Mesodermal cell (in vitro differentiated cells): ENCODE data around the gene PPP2R2B.

ENCODE experiments used
- H3K27ac ChIP-seq: 2 replicates; pipeline ENCODE4 v1.7.0; 2013; ENCODE audit warnings: mild to moderate bottlenecking, low read depth, low read length, moderate library complexity; ENCODE audit not compliant: severe bottlenecking
- H3K36me3 ChIP-seq: 2 replicates; pipeline ENCODE4 v1.7.1; 2013; ENCODE audit warnings: mild to moderate bottlenecking, low read length, moderate library complexity; ENCODE audit not compliant: control insufficient read depth, insufficient read depth
- H3K4me1 ChIP-seq: one replicate; pipeline ENCODE4 v1.7.1; 2013; ENCODE audit warnings: mild to moderate bottlenecking, low read length; ENCODE audit not compliant: insufficient read depth, control insufficient read depth, poor library complexity, severe bottlenecking
- H3K4me3 ChIP-seq: 2 replicates; pipeline ENCODE4 v1.7.0; 2013; ENCODE audit warnings: low read length, control low read depth, mild to moderate bottlenecking; ENCODE audit not compliant: insufficient read depth, poor library complexity, severe bottlenecking; ENCODE audit errors: extremely low read depth
- H3K9me3 ChIP-seq: 2 replicates; pipeline ENCODE4 v1.7.1; 2013; ENCODE audit warnings: mild to moderate bottlenecking, low read length, moderate library complexity; ENCODE audit not compliant: control insufficient read depth
- WGBS, 2 experiments: methylation state at CpG; one replicate each; pipeline ENCODE4 v1.1.5; 2013; ENCODE audit warnings: missing lambda C conversion rate in 2 of 2; ENCODE audit not compliant: insufficient coverage in 2 of 2; 5-methylcytosine and 5-hydroxymethylcytosine counted together

The PPP2R2B gene

GRCh38 chr5:146758938-146759337 lies 119.6 kb downstream of the PPP2R2B start:
- no peaks in the 10 kb centered on the region for H3K9me3 ChIP-seq
- H3K27ac ChIP-seq = no peak overlapping the region
- no peaks in the 10 kb centered on the region for H3K4me1 ChIP-seq
- H3K36me3 ChIP-seq = no peaks in the 10 kb centered on the region
- no peak overlapping the region for H3K4me3 ChIP-seq

DNA sequence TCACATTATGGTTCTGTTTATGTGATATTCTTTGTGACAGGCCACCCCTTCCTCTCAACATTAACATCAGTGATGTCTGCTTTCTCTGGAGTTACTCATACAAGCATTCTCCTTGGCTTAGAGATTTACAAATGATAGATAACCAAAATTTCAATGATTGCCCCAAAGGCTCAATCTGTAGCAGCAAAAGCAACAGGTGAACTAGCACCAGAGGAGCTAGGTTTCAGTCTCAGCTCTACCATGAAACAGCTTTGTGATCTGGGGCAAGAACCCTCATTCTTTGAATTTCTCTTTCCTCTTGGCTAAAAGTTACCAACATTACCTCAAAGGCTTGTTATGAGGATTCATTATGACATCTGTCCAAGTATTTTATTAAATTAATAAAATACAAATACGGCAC lies 120.5 kb downstream of the PPP2R2B start:
- H3K27ac ChIP-seq = no peak overlapping the region
- no peaks in the 10 kb centered on the region for H3K36me3 ChIP-seq
- H3K4me3 ChIP-seq = no peak overlapping the region
- no peaks in the 10 kb centered on the region for H3K4me1 ChIP-seq
- H3K9me3 ChIP-seq = no peaks in the 10 kb centered on the region
- WGBS, 2 experiments = no CpG with 5 or more reads among the region's 1 CpG

DNA sequence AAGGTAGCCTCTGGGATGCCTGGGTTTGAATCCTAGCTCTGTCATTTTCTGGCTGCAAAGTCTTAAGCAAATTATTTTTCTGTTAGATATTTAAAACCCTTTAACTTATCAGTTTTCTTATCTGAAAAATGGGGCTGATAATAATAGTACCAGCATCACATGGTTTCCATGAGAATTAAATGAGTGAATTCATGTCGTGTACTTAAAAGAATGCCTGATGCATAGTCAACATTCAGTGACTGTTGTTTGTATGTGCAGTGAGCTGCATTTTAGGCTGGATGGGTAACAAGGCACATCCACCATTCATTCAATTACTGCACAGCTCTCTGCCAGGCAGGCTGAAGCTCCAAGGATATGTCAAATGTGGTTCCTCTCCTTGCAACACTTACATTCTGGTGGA lies 122.0 kb downstream of the PPP2R2B start:
- H3K4me1 ChIP-seq = no peaks in the 10 kb centered on the region
- H3K4me3 ChIP-seq = no peak overlapping the region
- H3K9me3 ChIP-seq = no peaks in the 10 kb centered on the region
- no peak overlapping the region for H3K27ac ChIP-seq
- H3K36me3 ChIP-seq = no peaks in the 10 kb centered on the region
- no CpG with 5 or more reads among the region's 1 CpG for WGBS, 2 experiments

GRCh38 chr5:146755793-146756192 lies 122.8 kb downstream of the PPP2R2B start:
- H3K4me3 ChIP-seq = no peak overlapping the region
- H3K36me3 ChIP-seq = no peaks in the 10 kb centered on the region
- no peak overlapping the region for H3K27ac ChIP-seq
- 33 to 71% methylated on average over 1 of the region's 2 CpGs for WGBS, 2 experiments
- no peaks in the 10 kb centered on the region for H3K9me3 ChIP-seq
- H3K4me1 ChIP-seq = no peaks in the 10 kb centered on the region

GRCh38 chr5:146754621-146755020 lies 123.9 kb downstream of the PPP2R2B start:
- H3K36me3 ChIP-seq = no peaks in the 10 kb centered on the region
- H3K9me3 ChIP-seq = no peaks in the 10 kb centered on the region
- no peaks in the 10 kb centered on the region for H3K4me1 ChIP-seq
- H3K4me3 ChIP-seq = no peak overlapping the region
- no peak overlapping the region for H3K27ac ChIP-seq

- Histone ChIP-seq H3K36me3 (no peaks in the 10 kb centered on the region), H3K27ac (no peak overlapping the region), H3K9me3 (peaks cover 5% of the 10 kb centered on the region), H3K4me1 (no peaks in the 10 kb centered on the region), H3K4me3 (no peak overlapping the region)
- 83 to 92% methylated on average over 2 of the region's 2 CpGs for WGBS, 2 experiments
Measured at GRCh38 chr5:146753641-146754040, 124.9 kb downstream of the PPP2R2B start.

DNA sequence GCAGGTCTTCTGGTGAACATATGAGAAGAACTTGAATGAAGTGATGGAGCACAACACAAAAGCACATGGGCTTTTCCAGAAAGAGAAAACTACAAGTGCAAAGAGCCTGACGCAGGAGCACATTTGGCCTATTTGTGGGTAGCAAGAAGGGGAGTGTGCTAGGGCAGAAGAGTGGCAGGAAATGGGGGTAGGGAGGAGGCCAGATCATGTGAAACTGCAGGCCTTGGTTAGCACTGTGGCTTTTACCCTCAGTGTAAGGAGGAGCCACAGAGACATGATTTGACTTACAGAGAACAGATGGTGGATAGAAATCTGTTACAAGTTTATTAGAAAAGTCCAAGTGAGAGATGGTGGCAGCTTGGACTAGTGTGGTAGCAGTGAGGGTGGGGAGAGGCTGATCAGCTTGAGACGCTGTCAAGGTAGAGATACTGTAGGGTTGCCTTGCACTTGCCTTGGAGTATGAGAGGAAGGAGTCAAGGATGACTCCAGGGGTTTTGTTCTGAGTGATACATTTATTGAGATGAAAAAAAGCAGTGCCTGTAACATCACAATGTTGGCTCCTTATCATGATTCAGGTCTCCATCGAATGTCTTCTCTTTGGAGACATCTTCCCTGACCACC lies 126.7 kb downstream of the PPP2R2B start:
- H3K9me3 ChIP-seq = peaks cover 11% of the 10 kb centered on the region
- no peak overlapping the region for H3K4me3 ChIP-seq
- H3K4me1 ChIP-seq = no peaks in the 10 kb centered on the region
- no peaks in the 10 kb centered on the region for H3K36me3 ChIP-seq
- 90 to 94% methylated on average over 2 to 3 of the region's 3 CpGs for WGBS, 2 experiments
- H3K27ac ChIP-seq = no peak overlapping the region

DNA sequence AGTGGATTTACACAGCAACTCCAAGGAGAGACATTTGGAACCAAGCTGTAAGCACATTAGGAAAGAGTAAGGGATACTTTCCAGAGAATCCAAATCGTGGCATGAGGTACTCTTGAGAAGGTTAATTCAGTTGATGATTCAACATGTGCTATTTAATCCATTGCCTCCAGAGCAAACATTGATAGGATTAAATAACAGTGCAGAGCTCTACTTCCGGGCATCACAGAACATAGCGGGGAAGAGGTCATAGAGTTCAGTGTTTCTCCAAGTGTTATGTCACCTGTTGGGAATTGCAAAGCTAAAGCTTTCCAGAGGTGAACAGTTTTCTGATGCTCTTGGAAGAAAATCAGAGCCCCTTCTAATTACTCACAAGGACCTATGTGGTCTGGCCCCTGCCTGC lies 127.5 kb downstream of the PPP2R2B start:
- H3K4me1 ChIP-seq = no peaks in the 10 kb centered on the region
- no peak overlapping the region for H3K4me3 ChIP-seq
- no peak overlapping the region for H3K27ac ChIP-seq
- WGBS, 2 experiments = 89 to 94% methylated on average over 2 to 3 of the region's 3 CpGs
- no peaks in the 10 kb centered on the region for H3K36me3 ChIP-seq
- H3K9me3 ChIP-seq = peaks cover 11% of the 10 kb centered on the region

- WGBS, 2 experiments = 100% methylated on average over 1 of the region's 1 CpG
- H3K36me3 ChIP-seq = no peaks in the 10 kb centered on the region
Measured at GRCh38 chr5:146748533-146748932, 130.0 kb downstream of the PPP2R2B start.

GRCh38 chr5:146745931-146746577 lies 132.5 kb downstream of the PPP2R2B start:
- 88 to 93% methylated on average over 3 of the region's 5 CpGs for WGBS, 2 experiments
- Histone ChIP-seq H3K9me3 (peaks cover 11% of the 10 kb centered on the region), H3K4me3 (no peak overlapping the region), H3K4me1 (peaks cover 13% of the 10 kb centered on the region), H3K36me3 (no peaks in the 10 kb centered on the region), H3K27ac (no peak overlapping the region)

More at GRCh38 chr5:146748533-146748932, 130.0 kb downstream of the PPP2R2B start:
- peaks cover 11% of the 10 kb centered on the region for H3K9me3 ChIP-seq
- peaks cover 12% of the 10 kb centered on the region for H3K4me1 ChIP-seq
- H3K4me3 ChIP-seq = no peak overlapping the region
- H3K27ac ChIP-seq = no peak overlapping the region

- H3K27ac ChIP-seq = no peak overlapping the region
- no peaks in the 10 kb centered on the region for H3K36me3 ChIP-seq
- 80% methylated on average over 1 of the region's 2 CpGs; no CpG with 5 or more reads in 1 of the 2 experiments for WGBS, 2 experiments
- H3K9me3 ChIP-seq = peaks cover 11% of the 10 kb centered on the region
- no peak overlapping the region for H3K4me3 ChIP-seq
- H3K4me1 ChIP-seq = peaks cover 13% of the 10 kb centered on the region
Measured at GRCh38 chr5:146744068-146744745, 134.3 kb downstream of the PPP2R2B start.
